Measurements from ENCODE around the gene CCDC91.

The CCDC91 gene

GRCh38 chr12:28268608-28269229 lies 78.5 kb downstream of the CCDC91 start:
- H3K4me3 ChIP-seq (replicated peaks; ENCODE audit: low read depth, low read length) = no peak overlapping the region
- TF ChIP-seq, protein P1, sequence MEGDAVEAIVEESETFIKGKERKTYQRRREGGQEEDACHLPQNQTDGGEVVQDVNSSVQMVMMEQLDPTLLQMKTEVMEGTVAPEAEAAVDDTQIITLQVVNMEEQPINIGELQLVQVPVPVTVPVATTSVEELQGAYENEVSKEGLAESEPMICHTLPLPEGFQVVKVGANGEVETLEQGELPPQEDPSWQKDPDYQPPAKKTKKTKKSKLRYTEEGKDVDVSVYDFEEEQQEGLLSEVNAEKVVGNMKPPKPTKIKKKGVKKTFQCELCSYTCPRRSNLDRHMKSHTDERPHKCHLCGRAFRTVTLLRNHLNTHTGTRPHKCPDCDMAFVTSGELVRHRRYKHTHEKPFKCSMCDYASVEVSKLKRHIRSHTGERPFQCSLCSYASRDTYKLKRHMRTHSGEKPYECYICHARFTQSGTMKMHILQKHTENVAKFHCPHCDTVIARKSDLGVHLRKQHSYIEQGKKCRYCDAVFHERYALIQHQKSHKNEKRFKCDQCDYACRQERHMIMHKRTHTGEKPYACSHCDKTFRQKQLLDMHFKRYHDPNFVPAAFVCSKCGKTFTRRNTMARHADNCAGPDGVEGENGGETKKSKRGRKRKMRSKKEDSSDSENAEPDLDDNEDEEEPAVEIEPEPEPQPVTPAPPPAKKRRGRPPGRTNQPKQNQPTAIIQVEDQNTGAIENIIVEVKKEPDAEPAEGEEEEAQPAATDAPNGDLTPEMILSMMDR (IDR thresholded peaks at IDR 0.05; ENCODE audit: low read depth, low read length, missing control alignments) = no peak
- no peak for DNase-seq (ENCODE audit: extremely low read depth, low read depth)

GRCh38 chr12:28269851-28270250 lies 79.6 kb downstream of the CCDC91 start:
- no peak overlapping the region for H3K4me3 ChIP-seq (replicated peaks; ENCODE audit: low read depth, low read length)
- TF ChIP-seq, protein P1 (IDR thresholded peaks at IDR 0.05; ENCODE audit: low read depth, low read length, missing control alignments) = no peak
- no peak for DNase-seq (ENCODE audit: extremely low read depth, low read depth)

- no peak for DNase-seq (ENCODE audit: extremely low read depth, low read depth)
- no peak overlapping the region for H3K4me3 ChIP-seq (replicated peaks; ENCODE audit: low read depth, low read length)
- TF ChIP-seq, protein P1 (IDR thresholded peaks at IDR 0.05; ENCODE audit: low read depth, low read length, missing control alignments) = no peak
Measured at GRCh38 chr12:28278499-28278898, 88.2 kb downstream of the CCDC91 start.

DNA sequence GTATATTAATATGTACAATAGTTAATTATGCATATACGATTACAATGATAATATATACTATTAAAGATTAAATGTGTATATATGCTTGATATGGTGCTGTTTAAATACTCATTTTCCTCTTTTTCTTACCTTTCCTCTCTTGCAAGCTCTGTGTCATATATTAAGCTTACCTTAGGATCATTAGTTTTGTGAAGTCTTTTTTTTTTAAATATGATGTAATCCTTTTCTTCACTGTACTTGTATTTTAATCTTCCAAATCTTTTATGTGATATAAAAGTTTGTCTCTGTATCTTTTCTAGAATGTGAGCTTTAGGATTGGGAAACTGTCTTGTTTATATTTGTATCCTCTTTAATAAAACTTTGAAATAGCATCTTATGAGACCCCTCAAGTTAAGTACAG lies 88.7 kb downstream of the CCDC91 start:
- TF ChIP-seq, protein P1 (IDR thresholded peaks at IDR 0.05; ENCODE audit: low read depth, low read length, missing control alignments) = no peak
- no peak for DNase-seq (ENCODE audit: extremely low read depth, low read depth)
- H3K4me3 ChIP-seq (replicated peaks; ENCODE audit: low read depth, low read length) = no peak overlapping the region

- DNase-seq (ENCODE audit: extremely low read depth, low read depth) = no peak
- TF ChIP-seq, protein P1 (IDR thresholded peaks at IDR 0.05; ENCODE audit: low read depth, low read length, missing control alignments) = no peak
- no peak overlapping the region for H3K4me3 ChIP-seq (replicated peaks; ENCODE audit: low read depth, low read length)
Measured at GRCh38 chr12:28286352-28286751, 96.1 kb downstream of the CCDC91 start.

DNA sequence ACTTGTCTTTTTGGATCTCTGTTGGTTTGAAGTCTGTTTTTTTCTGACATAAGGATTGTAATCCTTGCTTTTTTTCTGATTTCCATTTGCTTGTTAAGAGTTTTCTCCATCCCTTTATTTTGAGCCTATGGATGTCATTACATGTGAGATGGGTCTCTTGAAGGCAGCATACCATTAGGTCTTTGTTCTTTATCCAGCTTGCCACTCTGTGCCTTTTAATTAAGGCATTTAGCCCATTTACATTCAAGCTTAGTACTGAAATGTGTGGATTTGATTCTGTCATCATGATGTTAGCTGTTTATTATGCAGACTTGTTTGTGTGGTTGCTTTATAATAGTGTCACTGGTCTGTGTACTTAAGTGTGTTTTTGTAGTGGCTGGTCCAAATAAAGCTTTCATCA lies 100.0 kb downstream of the CCDC91 start:
- H3K4me3 ChIP-seq (replicated peaks; ENCODE audit: low read depth, low read length) = no peak overlapping the region
- TF ChIP-seq, protein P1 (IDR thresholded peaks at IDR 0.05; ENCODE audit: low read depth, low read length, missing control alignments) = no peak
- no peak for DNase-seq (ENCODE audit: extremely low read depth, low read depth)

DNA sequence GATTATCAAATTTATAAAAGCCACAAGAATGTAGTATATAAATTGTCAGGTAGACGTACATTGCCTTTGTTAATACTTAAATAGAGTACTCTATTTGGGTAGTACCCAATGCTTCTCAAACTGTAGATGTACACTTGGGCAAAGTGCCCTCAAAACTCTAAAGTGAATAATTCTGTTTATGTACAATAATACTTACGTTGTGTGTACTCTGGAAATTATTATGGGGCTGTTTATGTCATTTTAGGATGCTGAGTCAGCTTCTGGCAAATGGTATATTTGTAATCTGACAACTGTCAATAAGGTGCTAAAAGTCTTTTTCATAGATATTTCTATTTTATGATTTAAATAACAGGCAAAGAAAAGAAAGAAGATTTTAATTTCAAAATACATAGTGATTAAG lies 102.4 kb downstream of the CCDC91 start:
- DNase-seq (ENCODE audit: extremely low read depth, low read depth) = no peak
- no peak overlapping the region for H3K4me3 ChIP-seq (replicated peaks; ENCODE audit: low read depth, low read length)
- TF ChIP-seq, protein P1 (IDR thresholded peaks at IDR 0.05; ENCODE audit: low read depth, low read length, missing control alignments) = no peak
